ENCODE results near the gene NAPSA.

NAPSA gene

GRCh38 chr19:50383852-50384684, 18.6 kb upstream of the NAPSA start, which contains the start of gene POLD1:
Gene POLD1, plus strand, starts transcription at chr19:50384347. Its CDS starts 14,505 bp downstream, at chr19:50398852.
- peak; percentile 100 for DNase-seq (ENCODE audit: low spot score)

GRCh38 chr19:50383001-50383851, 17.8 kb upstream of the NAPSA start:
- peak; percentile 20 for DNase-seq (ENCODE audit: low spot score)

GRCh38 chr19:50381881-50382729, 16.7 kb upstream of the NAPSA start:
- DNase-seq (ENCODE audit: low spot score): no peak

- no peak for DNase-seq (ENCODE audit: low spot score)
These were observed 15.3 kb upstream of the NAPSA start for GRCh38 chr19:50380751-50381151.

GRCh38 chr19:50380137-50380536, 14.7 kb upstream of the NAPSA start:
- no peak for DNase-seq (ENCODE audit: low spot score)

DNA sequence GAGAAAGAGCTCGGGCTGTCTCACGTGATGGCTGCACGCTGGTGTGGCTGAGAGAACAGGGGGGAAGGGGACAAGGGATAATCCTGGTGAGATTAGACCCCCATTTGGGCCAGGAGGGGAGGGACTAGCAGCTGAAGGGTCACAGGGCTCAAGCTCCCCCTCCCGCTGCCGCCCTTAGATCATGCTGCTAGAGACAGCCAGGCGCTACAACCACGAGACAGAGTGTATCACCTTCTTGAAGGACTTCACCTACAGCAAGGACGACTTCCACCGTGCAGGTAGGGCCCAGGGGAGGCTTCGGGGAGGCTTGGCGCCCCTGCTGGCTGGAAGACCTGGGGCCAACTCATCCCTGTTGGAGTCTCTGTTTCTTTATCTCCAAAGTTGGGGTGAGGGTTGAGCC, 14.2 kb upstream of the NAPSA start:
- no peak for DNase-seq (ENCODE audit: low spot score)

- DNase-seq (ENCODE audit: low spot score): no peak
These were observed 13.4 kb upstream of the NAPSA start for GRCh38 chr19:50378863-50379236.

DNA sequence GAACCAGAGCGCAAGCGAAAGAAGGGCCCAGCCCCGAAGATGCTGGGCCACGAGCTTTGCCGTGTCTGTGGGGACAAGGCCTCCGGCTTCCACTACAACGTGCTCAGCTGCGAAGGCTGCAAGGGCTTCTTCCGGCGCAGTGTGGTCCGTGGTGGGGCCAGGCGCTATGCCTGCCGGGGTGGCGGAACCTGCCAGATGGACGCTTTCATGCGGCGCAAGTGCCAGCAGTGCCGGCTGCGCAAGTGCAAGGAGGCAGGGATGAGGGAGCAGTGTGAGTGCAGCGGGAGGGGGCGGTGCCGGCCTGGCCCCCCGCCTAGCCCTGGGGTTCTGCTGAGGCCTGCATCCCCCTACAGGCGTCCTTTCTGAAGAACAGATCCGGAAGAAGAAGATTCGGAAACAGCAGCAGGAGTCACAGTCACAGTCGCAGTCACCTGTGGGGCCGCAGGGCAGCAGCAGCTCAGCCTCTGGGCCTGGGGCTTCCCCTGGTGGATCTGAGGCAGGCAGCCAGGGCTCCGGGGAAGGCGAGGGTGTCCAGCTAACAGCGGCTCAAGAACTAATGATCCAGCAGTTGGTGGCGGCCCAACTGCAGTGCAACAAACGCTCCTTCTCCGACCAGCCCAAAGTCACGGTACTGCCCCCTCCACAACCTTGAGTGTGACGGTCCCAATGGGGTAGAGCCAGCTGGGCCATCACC, 12.9 kb upstream of the NAPSA start:
- no peak for DNase-seq (ENCODE audit: low spot score)

DNA sequence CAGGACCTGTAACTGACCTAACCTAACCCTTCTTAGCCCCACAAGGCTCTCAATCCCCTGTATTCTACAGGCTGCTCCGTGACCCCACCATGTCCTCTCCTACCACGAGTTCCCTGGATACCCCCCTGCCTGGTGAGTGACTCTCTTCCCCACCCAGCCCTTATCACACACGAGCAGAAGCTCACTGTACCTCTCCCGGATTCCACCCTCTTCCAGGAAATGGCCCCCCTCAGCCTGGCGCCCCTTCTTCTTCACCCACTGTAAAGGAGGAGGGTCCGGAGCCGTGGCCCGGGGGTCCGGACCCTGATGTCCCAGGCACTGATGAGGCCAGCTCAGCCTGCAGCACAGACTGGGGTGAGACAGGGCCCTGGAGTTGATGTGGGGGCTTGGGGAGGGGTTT, 12.1 kb upstream of the NAPSA start:
- DNase-seq (ENCODE audit: low spot score): peak; percentile 84

DNA sequence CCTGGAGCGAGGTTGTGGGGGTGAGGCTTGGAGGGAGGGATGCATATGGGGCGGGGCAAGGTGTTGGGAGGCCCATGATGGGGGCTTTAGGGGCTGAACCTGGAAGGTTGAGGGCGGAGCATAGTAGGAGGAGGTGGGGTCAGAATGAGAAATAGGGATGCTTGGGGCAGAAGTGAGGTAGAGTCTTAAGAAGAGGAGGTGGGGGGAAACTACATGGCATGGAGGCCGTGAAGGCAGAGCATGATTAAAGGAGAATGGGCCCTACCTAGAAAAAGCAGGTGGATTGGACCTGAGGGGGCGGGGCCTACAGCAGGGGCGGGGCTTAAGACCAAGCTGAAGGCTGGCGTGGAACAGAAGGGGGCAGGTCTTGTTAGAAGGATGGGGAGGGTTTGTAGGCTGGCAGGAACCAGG, 11.6 kb upstream of the NAPSA start:
- peak; percentile 87 for DNase-seq (ENCODE audit: low spot score)

GRCh38 chr19:50376166-50377050, 11.0 kb upstream of the NAPSA start, which contains the start of gene NR1H2:
Gene NR1H2, plus strand, starts transcription at chr19:50376457. Its CDS starts 1,149 bp downstream, at chr19:50377606.
- peak; percentile 98 for DNase-seq (ENCODE audit: low spot score)

GRCh38 chr19:50371914-50372475, 6.6 kb upstream of the NAPSA start:
- no peak for DNase-seq (ENCODE audit: low spot score)

DNA sequence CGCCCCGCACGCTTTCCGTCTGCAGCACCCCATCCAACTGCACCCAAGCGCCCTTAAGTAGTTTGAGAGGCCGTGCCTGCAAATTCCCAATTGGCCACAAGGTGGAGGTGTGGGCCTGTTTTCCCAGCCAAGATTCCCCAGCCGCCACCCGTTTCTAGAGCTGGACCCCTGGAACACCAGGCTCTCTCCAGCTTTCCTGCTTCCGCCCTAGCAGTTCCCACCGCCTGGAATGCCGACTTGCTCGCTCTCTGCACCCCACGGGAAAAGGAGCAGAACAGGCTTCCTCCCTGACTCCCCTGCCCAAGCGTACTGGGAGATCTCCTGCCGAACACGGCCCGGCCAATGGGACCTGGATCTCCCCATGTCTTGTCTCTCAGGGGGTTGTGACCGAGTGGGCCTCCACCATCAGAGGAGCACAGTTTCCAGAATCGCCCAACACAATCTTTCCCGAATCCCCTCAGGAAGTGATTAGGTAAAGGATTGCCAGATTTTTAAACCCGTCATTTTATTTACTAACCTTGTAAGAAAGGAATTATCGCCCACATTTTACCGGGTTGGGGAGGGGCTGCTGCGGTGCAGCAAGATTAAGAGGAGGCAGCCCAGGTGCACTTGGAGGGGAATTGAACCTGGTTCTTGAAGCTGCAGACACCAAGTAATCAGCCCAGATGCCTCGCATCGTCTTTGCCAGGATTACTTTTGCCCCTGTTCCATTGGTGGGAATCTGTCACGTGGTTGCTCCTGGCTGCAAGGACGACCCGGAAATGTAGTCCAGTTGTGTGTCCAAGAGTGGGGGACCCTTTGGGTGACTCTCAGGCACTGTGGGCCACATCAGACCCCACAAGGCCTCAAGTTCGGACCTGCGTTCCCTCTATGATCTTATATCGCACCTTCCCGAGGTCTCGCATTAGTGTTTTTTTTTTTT, 3.5 kb upstream of the NAPSA start:
- DNase-seq (ENCODE audit: low spot score): peak; percentile 85

- DNase-seq (ENCODE audit: low spot score): no peak
These were observed 2.6 kb downstream of the NAPSA start for GRCh38 chr19:50362656-50363424.

GRCh38 chr19:50362030-50362412, 3.4 kb downstream of the NAPSA start:
- no peak for DNase-seq (ENCODE audit: low spot score)

DNA sequence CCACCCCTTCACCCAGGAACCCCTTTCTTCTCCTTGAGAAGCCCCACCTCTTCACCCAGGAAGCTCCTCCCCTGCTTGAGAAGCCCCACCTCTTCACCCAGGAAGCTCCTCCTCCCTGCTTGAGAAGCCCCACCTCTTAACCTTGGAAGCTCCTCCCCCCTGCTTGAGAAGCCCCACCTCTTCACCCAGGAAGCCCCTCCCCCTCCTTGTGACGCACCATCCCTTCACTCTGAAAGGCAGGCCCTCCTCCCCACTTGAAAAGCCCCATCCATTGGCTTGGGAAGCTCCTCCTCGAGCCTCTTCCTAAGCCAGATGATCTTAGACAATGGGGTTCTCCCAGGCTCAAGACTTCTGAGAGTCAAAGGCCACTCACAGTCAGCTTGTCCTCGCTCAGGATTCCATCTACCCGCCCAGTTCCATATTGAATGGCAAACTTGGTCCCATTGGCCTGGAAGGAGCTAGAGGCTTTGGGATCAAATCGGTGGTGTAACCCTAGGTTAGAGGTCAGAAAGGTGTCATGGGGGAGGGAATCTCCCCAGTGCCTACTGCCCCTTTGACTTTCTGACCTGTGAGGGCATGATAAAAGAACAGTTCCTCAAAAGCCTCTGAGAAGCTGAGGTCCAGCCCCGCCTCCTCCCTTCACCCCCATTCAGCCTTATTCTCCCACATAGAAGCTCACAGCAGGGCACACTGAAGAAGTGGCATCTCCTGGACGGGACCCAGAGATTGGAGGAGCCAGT, 4.0 kb downstream of the NAPSA start:
- DNase-seq (ENCODE audit: low spot score): peak; percentile 26

DNA sequence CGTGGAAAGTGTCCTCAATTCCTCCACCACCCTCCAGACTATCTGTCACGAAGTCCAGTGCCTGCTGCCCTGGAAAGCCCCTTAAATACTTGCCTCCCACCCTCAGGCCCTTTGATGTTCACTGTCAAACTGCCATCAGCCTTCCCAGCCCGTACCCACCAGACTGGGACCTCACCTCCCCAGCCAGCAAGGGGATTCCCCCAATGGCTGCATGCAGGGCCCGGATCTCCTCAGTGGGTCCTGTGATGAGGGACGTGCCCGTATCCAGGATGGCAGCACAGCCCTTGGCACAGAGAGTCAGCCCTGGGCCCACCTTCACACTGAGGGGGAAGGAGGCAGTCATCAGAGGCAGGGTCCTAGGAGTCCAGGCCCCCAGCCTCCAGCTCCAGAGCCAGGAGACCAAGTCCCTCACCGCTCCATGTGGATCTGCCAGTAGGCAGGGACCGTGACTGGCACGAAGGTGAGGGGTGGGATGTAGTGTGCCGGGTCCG, 6.1 kb downstream of the NAPSA start:
- DNase-seq (ENCODE audit: low spot score): no peak

All from hematopoietic multipotent progenitor cell treated with erythropoietin and hydrocortisone succinate and interleukin-3 and kit ligand, for 15 days (in vitro differentiated cells).